ENCODE data around the gene TUBGCP6. TPM values are rescaled to one million over a fixed set of nuclear protein-coding genes. Genes with fewer than 3 reads are reported as not detected.

Gene TUBGCP6
- total RNA-seq, 1 donor from 2014 or later: 32.2 TPM

- no peak for TF ChIP-seq CTCF (IDR thresholded peaks at IDR 0.05)
- H3K4me1 Mint-ChIP-seq (ENCODE audit: low read depth): peaks cover 12% of the 10 kb centered on the region
- no peaks in the 10 kb centered on the region for H3K9me3 Mint-ChIP-seq (ENCODE audit: low read depth)
- H3K27ac Mint-ChIP-seq (ENCODE audit: unreplicated experiment): no peak overlapping the region
- no peaks in the 10 kb centered on the region for H3K27me3 Mint-ChIP-seq (ENCODE audit: low read depth)
- no peak overlapping the region for H3K4me3 Mint-ChIP-seq (ENCODE audit: unreplicated experiment)
- H3K36me3 Mint-ChIP-seq (ENCODE audit: low read depth): peaks cover 2% of the 10 kb centered on the region
- DNase-seq (ENCODE audit: low spot score): no peak
Observed at GRCh38 chr22:50255099-50255498, 10.3 kb upstream of the TUBGCP6 start.

GRCh38 chr22:50253941-50254340 is 9.1 kb upstream of the TUBGCP6 start:
- TF ChIP-seq CTCF (IDR thresholded peaks at IDR 0.05): no peak
- H3K4me3 Mint-ChIP-seq (ENCODE audit: unreplicated experiment): no peak overlapping the region
- peaks cover 2% of the 10 kb centered on the region for H3K36me3 Mint-ChIP-seq (ENCODE audit: low read depth)
- no peaks in the 10 kb centered on the region for H3K27me3 Mint-ChIP-seq (ENCODE audit: low read depth)
- no peak for DNase-seq (ENCODE audit: low spot score)
- H3K9me3 Mint-ChIP-seq (ENCODE audit: low read depth): no peaks in the 10 kb centered on the region
- peaks cover 9% of the 10 kb centered on the region for H3K4me1 Mint-ChIP-seq (ENCODE audit: low read depth)
- no peak overlapping the region for H3K27ac Mint-ChIP-seq (ENCODE audit: unreplicated experiment)

- H3K9me3 Mint-ChIP-seq (ENCODE audit: low read depth): no peaks in the 10 kb centered on the region
- no peak for TF ChIP-seq CTCF (IDR thresholded peaks at IDR 0.05)
- peaks cover 8% of the 10 kb centered on the region for H3K4me1 Mint-ChIP-seq (ENCODE audit: low read depth)
- H3K4me3 Mint-ChIP-seq (ENCODE audit: unreplicated experiment): no peak overlapping the region
- H3K27me3 Mint-ChIP-seq (ENCODE audit: low read depth): no peaks in the 10 kb centered on the region
- H3K36me3 Mint-ChIP-seq (ENCODE audit: low read depth): peaks cover 2% of the 10 kb centered on the region
- DNase-seq (ENCODE audit: low spot score): no peak
- no peak overlapping the region for H3K27ac Mint-ChIP-seq (ENCODE audit: unreplicated experiment)
Observed at GRCh38 chr22:50253046-50253915, 8.5 kb upstream of the TUBGCP6 start.

GRCh38 chr22:50252082-50253045 is 7.5 kb upstream of the TUBGCP6 start:
- no peaks in the 10 kb centered on the region for H3K27me3 Mint-ChIP-seq (ENCODE audit: low read depth)
- H3K36me3 Mint-ChIP-seq (ENCODE audit: low read depth): peaks cover 3% of the 10 kb centered on the region
- H3K4me1 Mint-ChIP-seq (ENCODE audit: low read depth): peaks cover 8% of the 10 kb centered on the region
- no peak overlapping the region for H3K4me3 Mint-ChIP-seq (ENCODE audit: unreplicated experiment)
- no peak for DNase-seq (ENCODE audit: low spot score)
- H3K9me3 Mint-ChIP-seq (ENCODE audit: low read depth): no peaks in the 10 kb centered on the region
- H3K27ac Mint-ChIP-seq (ENCODE audit: unreplicated experiment): no peak overlapping the region
- TF ChIP-seq CTCF (IDR thresholded peaks at IDR 0.05): peak; percentile 85

- Mint-ChIP-seq H3K9me3 (ENCODE audit: low read depth) (no peaks in the 10 kb centered on the region), H3K27ac (ENCODE audit: unreplicated experiment) (peak overlapping the region; percentile 27), H3K4me3 (ENCODE audit: unreplicated experiment) (peak overlapping the region; percentile 22), H3K36me3 (ENCODE audit: low read depth) (peaks cover 5% of the 10 kb centered on the region), H3K4me1 (ENCODE audit: low read depth) (peaks cover 8% of the 10 kb centered on the region), H3K27me3 (ENCODE audit: low read depth) (no peaks in the 10 kb centered on the region)
- no peak for TF ChIP-seq CTCF (IDR thresholded peaks at IDR 0.05)
- DNase-seq (ENCODE audit: low spot score): no peak
Observed at GRCh38 chr22:50251477-50252081, 6.8 kb upstream of the TUBGCP6 start.

All from chondrocyte (in vitro differentiated cells).